Smooth muscle cell (in vitro differentiated cells): ENCODE measurements around the gene PAQR4. TPM values are rescaled to one million over a fixed set of nuclear protein-coding genes. Genes with fewer than 3 reads are reported as not detected.

Source experiments
- DNase-seq: peaks from one replicate; lab custom pipeline; 2025; ENCODE audit not compliant: unreplicated experiment; lab: John Stamatoyannopoulos, UW
- H2AFZ ChIP-seq: fragments of 200-600 bp; sonication (generic); 2 replicates; pipeline ENCODE4 v1.6.0; 2016; ENCODE audit warnings: antibody characterized with exemption, low read depth, mild to moderate bottlenecking
- H3F3A ChIP-seq: fragments of 200-600 bp; sonication (generic); 2 replicates; pipeline ENCODE4 v1.6.0; 2017; ENCODE audit warnings: antibody characterized with exemption, low read depth
- H3K27ac ChIP-seq: fragments of 200-600 bp; sonication (generic); 2 replicates; pipeline ENCODE4 v1.5.1; 2016; ENCODE audit warnings: low read depth, mild to moderate bottlenecking
- H3K27me3 ChIP-seq: fragments of 200-600 bp; sonication (generic); 2 replicates; pipeline ENCODE4 v1.6.1; 2016; ENCODE audit warnings: low read depth, mild to moderate bottlenecking
- H3K36me3 ChIP-seq: fragments of 200-600 bp; sonication (generic); 2 replicates; pipeline ENCODE4 v1.5.1; 2016; ENCODE audit warnings: low read depth
- H3K4me1 ChIP-seq: fragments of 200-600 bp; sonication (generic); 2 replicates; pipeline ENCODE4 v1.5.1; 2016; ENCODE audit warnings: low read depth
- H3K4me2 ChIP-seq: fragments of 200-600 bp; sonication (generic); 2 replicates; pipeline ENCODE4 v1.6.0; 2016; ENCODE audit warnings: mild to moderate bottlenecking
- H3K4me3 ChIP-seq: fragments of 200-600 bp; sonication (generic); 2 replicates; pipeline ENCODE4 v1.5.1; 2016; ENCODE audit warnings: mild to moderate bottlenecking
- H3K79me2 ChIP-seq: fragments of 200-600 bp; sonication (generic); 2 replicates; pipeline ENCODE4 v1.6.0; 2016; ENCODE audit warnings: low read depth, mild to moderate bottlenecking
- H3K9ac ChIP-seq: fragments of 200-600 bp; sonication (generic); 2 replicates; pipeline ENCODE4 v1.6.0; 2016; ENCODE audit warnings: low read depth
- H3K9me3 ChIP-seq: fragments of 200-600 bp; sonication (generic); replicated peaks from 2 replicates; pipeline ENCODE4 v1.5.1; 2016; ENCODE audit warnings: low read depth
- H4K20me1 ChIP-seq: fragments of 200-600 bp; sonication (generic); 2 replicates; pipeline ENCODE4 v1.6.0; 2016; ENCODE audit warnings: low read depth
- CTCF ChIP-seq: fragments of 200-600 bp; sonication (generic); IDR thresholded peaks from 2 replicates; pipeline ENCODE4 v1.5.1; 2017; ENCODE audit warnings: borderline replicate concordance, mild to moderate bottlenecking, antibody characterized with exemption; ENCODE audit not compliant: insufficient read depth, poor library complexity, severe bottlenecking
- WGBS: methylation state at CpG from one replicate; pipeline ENCODE4 v1.1.7; 2016; ENCODE audit warnings: low lambda C conversion rate; 5-methylcytosine and 5-hydroxymethylcytosine counted together
- polyA plus RNA-seq: library from polyadenylated mRNA; unstranded; fragments of >200 nt; fragmentation: Nextera tagmentation; extraction: Ambion mirVana; gene quantifications from 2 replicates; pipeline ENCODE4 v1.2.1, GENCODE V29; 2016
- total RNA-seq: library from RNA; depleted of rRNA; stranded (reverse); fragments of >200 nt; gene quantifications from 2 replicates; pipeline ENCODE4 v1.2.3, GENCODE V29; 2014

PAQR4 gene
- total and polyA plus RNA-seq, 2 experiments from 2014 or later, result 4.6 to 9.3 TPM

- Histone ChIP-seq H3K4me2 (no peak overlapping the region), H2AFZ (no peak overlapping the region), H3K4me1 (peaks cover 3% of the 10 kb centered on the region), H3K27me3 (no peaks in the 10 kb centered on the region), H3K36me3 (no peaks in the 10 kb centered on the region), H3K79me2 (no peaks in the 10 kb centered on the region), H3K9ac (no peak overlapping the region), H3K27ac (no peak overlapping the region), H3F3A (peaks cover 10% of the 10 kb centered on the region), H3K9me3 (no peaks in the 10 kb centered on the region), H4K20me1 (no peaks in the 10 kb centered on the region), H3K4me3 (no peak overlapping the region)
- no peak for DNase-seq
- TF ChIP-seq CTCF, result no peak
- 88% methylated on average over 15 of the region's 17 CpGs for WGBS
Measured at GRCh38 chr16:2986623-2987188, 17.6 kb downstream of the PAQR4 start.

GRCh38 chr16:2987286-2987685 lies 18.1 kb downstream of the PAQR4 start:
- TF ChIP-seq CTCF, result no peak

GRCh38 chr16:2987833-2988232 lies 18.7 kb downstream of the PAQR4 start:
- Histone ChIP-seq H3K9ac (no peak overlapping the region), H3K79me2 (no peaks in the 10 kb centered on the region), H3K4me2 (no peak overlapping the region), H3F3A (no peaks in the 10 kb centered on the region), H3K27ac (no peak overlapping the region), H3K4me3 (no peak overlapping the region), H3K27me3 (no peaks in the 10 kb centered on the region), H2AFZ (no peak overlapping the region), H3K9me3 (no peaks in the 10 kb centered on the region), H3K36me3 (no peaks in the 10 kb centered on the region), H3K4me1 (no peaks in the 10 kb centered on the region), H4K20me1 (no peaks in the 10 kb centered on the region)
- DNase-seq, result no peak
- WGBS, result 77% methylated on average over 8 of the region's 8 CpGs
- no peak for TF ChIP-seq CTCF

More at GRCh38 chr16:2987286-2987685, 18.1 kb downstream of the PAQR4 start:
- Histone ChIP-seq H3K36me3 (no peaks in the 10 kb centered on the region), H3K27me3 (no peaks in the 10 kb centered on the region), H3K79me2 (no peaks in the 10 kb centered on the region), H3K4me1 (no peaks in the 10 kb centered on the region), H3K4me2 (no peak overlapping the region), H2AFZ (no peak overlapping the region), H4K20me1 (no peaks in the 10 kb centered on the region), H3K9ac (no peak overlapping the region), H3K4me3 (no peak overlapping the region), H3K9me3 (no peaks in the 10 kb centered on the region), H3F3A (peaks cover 4% of the 10 kb centered on the region), H3K27ac (no peak overlapping the region)
- WGBS, result 92% methylated on average over 8 of the region's 9 CpGs
- no peak for DNase-seq

- no peak for DNase-seq
- no peaks in the 10 kb centered on the region for H3F3A ChIP-seq
- TF ChIP-seq CTCF, result no peak
Measured at GRCh38 chr16:2988590-2989099, 19.5 kb downstream of the PAQR4 start.

More at GRCh38 chr16:2988590-2989099, 19.5 kb downstream of the PAQR4 start:
- Histone ChIP-seq H2AFZ (no peak overlapping the region), H3K27ac (no peak overlapping the region), H3K36me3 (no peaks in the 10 kb centered on the region), H3K79me2 (no peaks in the 10 kb centered on the region), H3K9me3 (no peaks in the 10 kb centered on the region), H3K9ac (no peak overlapping the region), H3K4me2 (no peak overlapping the region), H3K4me3 (no peak overlapping the region), H4K20me1 (no peaks in the 10 kb centered on the region), H3K4me1 (no peaks in the 10 kb centered on the region), H3K27me3 (no peaks in the 10 kb centered on the region)
- 76% methylated on average over 3 of the region's 8 CpGs for WGBS
